GM12874 (cell line): ENCODE results near the gene OGFR.

Experiments
- CTCF ChIP-seq: IDR thresholded peaks from 2 replicates; pipeline ENCODE4 v1.5.1; 2011; ENCODE audit warnings: low read depth, mild to moderate bottlenecking, control low read depth, low read length, moderate library complexity; ENCODE audit not compliant: insufficient read depth

The OGFR gene

GRCh38 chr20:62846166-62846890 is 41.7 kb downstream of the OGFR start:
- TF ChIP-seq CTCF: no peak

GRCh38 chr20:62849431-62849830 is 44.8 kb downstream of the OGFR start:
- no peak for TF ChIP-seq CTCF

GRCh38 chr20:62850333-62850974 is 45.8 kb downstream of the OGFR start:
- no peak for TF ChIP-seq CTCF

GRCh38 chr20:62852196-62852595 is 47.6 kb downstream of the OGFR start:
- no peak for TF ChIP-seq CTCF

- TF ChIP-seq CTCF: no peak
Observed at GRCh38 chr20:62852841-62853240, 48.2 kb downstream of the OGFR start.

- no peak for TF ChIP-seq CTCF
Observed at GRCh38 chr20:62854121-62854520, 49.5 kb downstream of the OGFR start.

- TF ChIP-seq CTCF: no peak
Observed at GRCh38 chr20:62855120-62855519, 50.5 kb downstream of the OGFR start.
